Naive thymus-derived CD4-positive, alpha-beta T cell (primary cell): ENCODE results near the gene PRKCA. TPM values are rescaled to one million over a fixed set of nuclear protein-coding genes. Genes with fewer than 3 reads are reported as not detected.

Experiments used
- ATAC-seq: fragments of 150-1000 bp; cut with Tn5 transposase; 2 replicates; pipeline ENCODE4 v1.10.0; 2021; ENCODE audit warnings: mild to moderate bottlenecking, moderate library complexity
- CTCF ChIA-PET: fragments of 350-600 bp; sonication (Branson Sonifier 250); formaldehyde crosslinking; loops from one replicate; lab custom pipeline; 2021; ENCODE audit warnings: antibody characterized with exemption; lab: Charles Lee
- POLR2A ChIA-PET: fragments of 350-600 bp; sonication (Branson Sonifier 250); formaldehyde crosslinking; loops from one replicate; lab custom pipeline; 2021; ENCODE audit warnings: antibody characterized with exemption, inconsistent platforms; lab: Charles Lee
- DNase-seq, 9 donors: peaks; one replicate each; pipeline versions ENCODE4 v3.0.0 to v3.0.0-alpha.2; 2020 to 2022; ENCODE audit warnings: mixed read lengths in 1 of 9
- H3K27ac ChIP-seq: one replicate; pipeline ENCODE4 v1.7.0; 2013; ENCODE audit warnings: mild to moderate bottlenecking, low read depth, low read length, moderate library complexity
- H3K27me3 ChIP-seq, 2 donors: one replicate each; pipeline ENCODE4 v1.7.0; 2013; ENCODE audit warnings: low read length in 2 of 2, mild to moderate bottlenecking in 2 of 2, moderate library complexity in 2 of 2; ENCODE audit not compliant: control insufficient read depth in 2 of 2, insufficient read depth in 2 of 2
- H3K36me3 ChIP-seq, 3 experiments: 1 replicate in 2 of 3; 2 replicates in 1 of 3; pipeline ENCODE4 v1.7.0; 2013; ENCODE audit warnings: low read length in 3 of 3, mild to moderate bottlenecking in 3 of 3, moderate library complexity in 1 of 3; ENCODE audit not compliant: insufficient read depth in 3 of 3, control insufficient read depth in 2 of 3
- H3K4me1 ChIP-seq, 2 donors: one replicate each; pipeline ENCODE4 v1.7.0; 2013; ENCODE audit warnings: low read length in 2 of 2, mild to moderate bottlenecking in 2 of 2, moderate library complexity in 1 of 2; ENCODE audit not compliant: control insufficient read depth in 2 of 2, insufficient read depth in 2 of 2
- H3K4me3 ChIP-seq: 2 replicates; pipeline ENCODE4 v1.7.0; 2013; ENCODE audit warnings: mild to moderate bottlenecking, low read length
- H3K9me3 ChIP-seq, 3 experiments: 1 replicate in 2 of 3; 2 replicates in 1 of 3; pipeline ENCODE4 v1.7.0; 2013; ENCODE audit warnings: low read length in 3 of 3; ENCODE audit not compliant: control insufficient read depth in 2 of 3
- H3K27ac Mint-ChIP-seq, 9 donors: one replicate each; pipeline ENCODE4 v1.8.0; 2020 to 2022; ENCODE audit warnings: mixed read lengths in 9 of 9, mild to moderate bottlenecking in 8 of 9, moderate library complexity in 5 of 9, inconsistent platforms in 2 of 9
- H3K27me3 Mint-ChIP-seq, 5 donors: one replicate each; pipeline ENCODE4 v1.8.0; 2021 to 2022; ENCODE audit warnings: mixed read lengths in 5 of 5, mild to moderate bottlenecking in 1 of 5
- H3K36me3 Mint-ChIP-seq, 5 donors: one replicate each; pipeline ENCODE4 v1.8.0; 2020 to 2022; ENCODE audit warnings: mixed read lengths in 5 of 5, mild to moderate bottlenecking in 3 of 5, inconsistent platforms in 1 of 5
- H3K4me1 Mint-ChIP-seq, 7 donors: one replicate each; pipeline ENCODE4 v1.8.0; 2020 to 2022; ENCODE audit warnings: mixed read lengths in 7 of 7, mild to moderate bottlenecking in 3 of 7, inconsistent platforms in 1 of 7
- H3K4me3 Mint-ChIP-seq, 10 donors: one replicate each; pipeline ENCODE4 v1.8.0; 2020 to 2022; ENCODE audit warnings: mild to moderate bottlenecking in 10 of 10, mixed read lengths in 10 of 10, moderate library complexity in 6 of 10, inconsistent platforms in 2 of 10
- H3K9me3 Mint-ChIP-seq, 11 donors: one replicate each; pipeline ENCODE4 v1.8.0; 2020 to 2022; ENCODE audit warnings: mixed read lengths in 11 of 11, mild to moderate bottlenecking in 4 of 11, inconsistent platforms in 1 of 11, moderate library complexity in 1 of 11
- intact Hi-C, 2 donors: fragments of 100-400 bp; cut with micrococcal nuclease; formaldehyde crosslinking; loops; one replicate each; pipeline ENCODE4 v1.15.1; 2023
- polyA plus RNA-seq, 2 donors: library from polyadenylated mRNA; unstranded; fragments of 300-500 nt; fragmentation: Illumina TruSeq; gene quantifications; one replicate each; pipeline ENCODE4 v1.2.3, GENCODE V29; 2021
- total RNA-seq, 6 experiments: library from RNA in 5 of 6; stranded (reverse) in 5 of 6; gene quantifications; 1 replicate in 5 of 6; 2 replicates in 1 of 6; pipeline ENCODE4 v1.2.3 and lab custom pipeline; 2021 to 2026

PRKCA gene
- total and polyA plus RNA-seq, 7 experiments from 2014 or later = 4.1 to 186 (median 122) TPM

- H3K27ac ChIP-seq = no peak overlapping the region
- peaks cover 0 to 7% (median 0%) of the 10 kb centered on the region in 3 experiments for H3K36me3 ChIP-seq
Observed at GRCh38 chr17:66460558-66460957, 158.1 kb downstream of the PRKCA start.

GRCh38 chr17:66461343-66461995 is 159.1 kb downstream of the PRKCA start:
- Histone ChIP-seq H3K27ac (no peak overlapping the region), H3K27me3 (no peaks in the 10 kb centered on the region), H3K4me1 (peaks cover 0 to 13% of the 10 kb centered on the region in 2 donors), H3K4me3 (no peak overlapping the region), H3K36me3 (no peaks in the 10 kb centered on the region), H3K9me3 (no peaks in the 10 kb centered on the region)
- ChIA-PET CTCF (interaction anchor here (0.7 kb wide), 1 partner anchor 260 kb away, joined by 3 read pairs; no protein-coding TSS in a partner anchor), POLR2A (no interaction called here)
- Mint-ChIP-seq H3K27me3 (no peaks in the 10 kb centered on the region), H3K27ac (peak overlapping the region in 4 of 9 donors; percentile 41 to 77 (median 64)), H3K36me3 (peaks cover 5 to 31% (median 23%) of the 10 kb centered on the region in 5 donors), H3K4me3 (peak overlapping the region in 1 of 10 donors; percentile 10), H3K4me1 (peaks cover 34 to 90% (median 74%) of the 10 kb centered on the region in 7 donors), H3K9me3 (peaks cover 0 to 13% (median 5%) of the 10 kb centered on the region in 11 donors)
- ATAC-seq = no peak
- DNase-seq = no peak
- intact Hi-C loops = no loop called here

More at GRCh38 chr17:66460558-66460957, 158.1 kb downstream of the PRKCA start:
- ATAC-seq = no peak
- Mint-ChIP-seq H3K27ac (peak overlapping the region in 2 of 9 donors; percentile 18 to 54), H3K4me1 (peaks cover 27 to 89% (median 73%) of the 10 kb centered on the region in 7 donors), H3K4me3 (no peak overlapping the region), H3K36me3 (peaks cover 12 to 40% (median 31%) of the 10 kb centered on the region in 5 donors), H3K27me3 (no peaks in the 10 kb centered on the region), H3K9me3 (peaks cover 3 to 17% (median 6%) of the 10 kb centered on the region in 11 donors)
- DNase-seq = no peak
- POLR2A ChIA-PET = no interaction called here
- no peaks in the 10 kb centered on the region for H3K9me3 ChIP-seq
- peaks cover 0 to 13% of the 10 kb centered on the region in 2 donors for H3K4me1 ChIP-seq
- intact Hi-C loops = no loop called here
- no peaks in the 10 kb centered on the region for H3K27me3 ChIP-seq
- CTCF ChIA-PET = no interaction called here
- no peak overlapping the region for H3K4me3 ChIP-seq

GRCh38 chr17:66462010-66462409 is 159.6 kb downstream of the PRKCA start:
- peaks cover 2 to 28% (median 19%) of the 10 kb centered on the region in 5 donors for H3K36me3 Mint-ChIP-seq
- intact Hi-C loops = no loop called here
- H3K27me3 ChIP-seq = no peaks in the 10 kb centered on the region
- no peak for ATAC-seq
- no peak overlapping the region for H3K4me3 ChIP-seq
- no peaks in the 10 kb centered on the region for H3K27me3 Mint-ChIP-seq
- ChIA-PET POLR2A (interaction anchor here (0.8 kb wide), 1 partner anchor 13 kb away, joined by 3 read pairs; no protein-coding TSS in a partner anchor), CTCF (interaction anchor here (0.7 kb wide), 1 partner anchor 260 kb away, joined by 3 read pairs; no protein-coding TSS in a partner anchor)
- no peak for DNase-seq
- no peaks in the 10 kb centered on the region for H3K36me3 ChIP-seq
- no peak overlapping the region for H3K4me3 Mint-ChIP-seq
- H3K4me1 Mint-ChIP-seq = peaks cover 40 to 90% (median 74%) of the 10 kb centered on the region in 7 donors
- peaks cover 0 to 9% (median 2%) of the 10 kb centered on the region in 11 donors for H3K9me3 Mint-ChIP-seq
- peak overlapping the region in 4 of 9 donors; percentile 41 to 77 (median 66) for H3K27ac Mint-ChIP-seq
- peaks cover under 1 to 13% of the 10 kb centered on the region in 2 donors for H3K4me1 ChIP-seq
- H3K9me3 ChIP-seq = no peaks in the 10 kb centered on the region
- H3K27ac ChIP-seq = no peak overlapping the region

- H3K4me3 Mint-ChIP-seq = no peak overlapping the region
- intact Hi-C loops = loop anchor here in 1 of 2 donors (5.0 kb wide), 2 partner anchors 42 to 82 kb away; no protein-coding TSS in a partner anchor
- no peaks in the 10 kb centered on the region for H3K27me3 Mint-ChIP-seq
- ChIA-PET CTCF (interaction anchor here (0.7 kb wide), 1 partner anchor 1969 kb away, joined by 4 read pairs; no protein-coding TSS in a partner anchor), POLR2A (no interaction called here)
- no peak overlapping the region for H3K4me3 ChIP-seq
- H3K27me3 ChIP-seq = no peaks in the 10 kb centered on the region
- no peak overlapping the region for H3K27ac ChIP-seq
- no peaks in the 10 kb centered on the region for H3K9me3 ChIP-seq
- H3K36me3 Mint-ChIP-seq = peaks cover 0 to 13% (median 8%) of the 10 kb centered on the region in 5 donors
- H3K27ac Mint-ChIP-seq = peak overlapping the region in 3 of 9 donors; percentile 32 to 77 (median 34)
- DNase-seq (no peak), ATAC-seq (no peak)
- H3K4me1 Mint-ChIP-seq = peaks cover 52 to 99% (median 90%) of the 10 kb centered on the region in 7 donors
- peaks cover 14 to 32% of the 10 kb centered on the region in 2 donors for H3K4me1 ChIP-seq
- no peaks in the 10 kb centered on the region for H3K36me3 ChIP-seq
- peaks cover 0 to 1% (median 0%) of the 10 kb centered on the region in 11 donors for H3K9me3 Mint-ChIP-seq
Observed at GRCh38 chr17:66464921-66465320, 162.5 kb downstream of the PRKCA start.

GRCh38 chr17:66465701-66466100 is 163.3 kb downstream of the PRKCA start:
- ChIA-PET CTCF (interaction anchor here (0.7 kb wide), 1 partner anchor 1968 kb away, joined by 4 read pairs; no protein-coding TSS in a partner anchor), POLR2A (interaction anchor here (0.6 kb wide), 1 partner anchor 52 kb away, joined by 3 read pairs; no protein-coding TSS in a partner anchor)
- Mint-ChIP-seq H3K4me1 (peaks cover 53 to 96% (median 87%) of the 10 kb centered on the region in 7 donors), H3K9me3 (peaks cover 0 to 1% (median 0%) of the 10 kb centered on the region in 11 donors), H3K27me3 (no peaks in the 10 kb centered on the region), H3K27ac (peak overlapping the region in 6 of 9 donors; percentile 16 to 85 (median 68)), H3K4me3 (peak overlapping the region in 6 of 10 donors; percentile 7 to 64 (median 40)), H3K36me3 (peaks cover 0 to 11% (median 8%) of the 10 kb centered on the region in 5 donors)
- Histone ChIP-seq H3K4me3 (no peak overlapping the region), H3K4me1 (peaks cover 14 to 32% of the 10 kb centered on the region in 2 donors), H3K27me3 (no peaks in the 10 kb centered on the region), H3K36me3 (no peaks in the 10 kb centered on the region), H3K27ac (no peak overlapping the region), H3K9me3 (no peaks in the 10 kb centered on the region)
- DNase-seq (no peak), ATAC-seq (no peak)
- intact Hi-C loops = loop anchor here in 1 of 2 donors (5.0 kb wide), 2 partner anchors 42 to 82 kb away; no protein-coding TSS in a partner anchor

- peaks cover 14 to 32% of the 10 kb centered on the region in 2 donors for H3K4me1 ChIP-seq
- no peaks in the 10 kb centered on the region for H3K9me3 ChIP-seq
- intact Hi-C loops = loop anchor here in 1 of 2 donors (5.0 kb wide), 2 partner anchors 41 to 81 kb away; no protein-coding TSS in a partner anchor
- POLR2A ChIA-PET = interaction anchor here (0.6 kb wide), 1 partner anchor 51 kb away, joined by 3 read pairs; no protein-coding TSS in a partner anchor
- Mint-ChIP-seq H3K9me3 (peaks cover 0 to 1% (median 0%) of the 10 kb centered on the region in 11 donors), H3K4me1 (peaks cover 56 to 96% (median 90%) of the 10 kb centered on the region in 7 donors), H3K27me3 (no peaks in the 10 kb centered on the region), H3K36me3 (peaks cover 0 to 11% (median 10%) of the 10 kb centered on the region in 5 donors), H3K4me3 (peak overlapping the region in 8 of 10 donors; percentile 1 to 64 (median 46)), H3K27ac (peak overlapping the region in 4 of 9 donors; percentile 34 to 92 (median 74))
- CTCF ChIA-PET = no interaction called here
- DNase-seq (no peak), ATAC-seq (no peak)
- no peak overlapping the region for H3K4me3 ChIP-seq
- H3K36me3 ChIP-seq = no peaks in the 10 kb centered on the region
- H3K27me3 ChIP-seq = no peaks in the 10 kb centered on the region
- no peak overlapping the region for H3K27ac ChIP-seq
Observed at GRCh38 chr17:66466106-66466820, 163.8 kb downstream of the PRKCA start.
